K562 (cell line): ENCODE data around the gene ABLIM1. TPM values are rescaled to one million over a fixed set of nuclear protein-coding genes. Genes with fewer than 3 reads are reported as not detected.

ENCODE experiments used
- ATAC-seq: fragments of 200-7000 bp; cut with Tn5 transposase; 3 replicates; pipeline ENCODE4 v1.9.1; 2020; ENCODE audit warnings: moderate library complexity
- BruUV-seq: library from RNA; stranded (reverse); fragments of 400-500 nt; replicated peaks from 2 replicates; lab custom pipeline; 2021; lab: Mats Ljungman, UMichigan
- CTCF ChIA-PET: fragments of 300-600 bp; formaldehyde crosslinking; extraction: SDS; loops from one replicate; lab custom pipeline; 2021; ENCODE audit warnings: low intra/inter-chr PET ratio; lab: Yijun Ruan, JAX
- POLR2A ChIA-PET: fragments of 300-600, 350-650 bp; sonication (Branson Sonifier 250); formaldehyde crosslinking; extraction: SDS; loops from one replicate; lab custom pipeline; 2021; ENCODE audit warnings: antibody characterized with exemption, inconsistent platforms; lab: Yijun Ruan, JAX
- DNase-seq, 4 experiments: peaks; one replicate each; pipeline versions ENCODE4 v3.0.0 to v3.0.0-alpha.2; 2011 to 2018; ENCODE audit warnings: low spot score in 3 of 4, mixed read lengths in 3 of 4; ENCODE audit errors: extremely low read depth in 1 of 4
- FAIRE-seq: peaks from 2 replicates; lab custom pipeline; 2011; peaks lifted over from hg19 to GRCh38; lab: Jason Lieb, UNC
- H2AFZ ChIP-seq: 2 replicates; pipeline ENCODE4 v1.6.0; 2011; ENCODE audit warnings: low read depth, low read length, control low read depth, inconsistent platforms
- H3K27ac ChIP-seq: fragments of 200-600 bp; 3 replicates; pipeline ENCODE4 v1.8.0; 2011; ENCODE audit warnings: low read depth, mild to moderate bottlenecking, control low read depth, inconsistent platforms, low read length, moderate library complexity, mixed read lengths; ENCODE audit errors: extremely low read depth
- H3K27me3 ChIP-seq, 2 experiments: fragments of 300-600 bp in 1 of 2; 2 replicates in 1 of 2; 3 replicates in 1 of 2; pipeline versions ENCODE4 v1.6.0 to v1.8.0; 2011; ENCODE audit warnings: inconsistent platforms in 2 of 2, low read length in 2 of 2, mild to moderate bottlenecking in 1 of 2, mixed read lengths in 1 of 2, moderate library complexity in 1 of 2; ENCODE audit not compliant: control insufficient read depth in 2 of 2, insufficient read depth in 2 of 2
- H3K36me3 ChIP-seq: fragments of 300-600 bp; 3 replicates; pipeline ENCODE4 v1.8.0; 2011; ENCODE audit warnings: mild to moderate bottlenecking, low read length, inconsistent platforms; ENCODE audit not compliant: control insufficient read depth, insufficient read depth
- H3K4me1 ChIP-seq, 2 experiments: fragments of 200-600 bp in 1 of 2; replicated peaks in 1 of 2; 2 replicates in 1 of 2; 3 replicates in 1 of 2; pipeline versions ENCODE4 v1.5.1 to v1.8.0; 2011; ENCODE audit warnings: inconsistent platforms in 2 of 2, low read length in 2 of 2, mild to moderate bottlenecking in 1 of 2, mixed read lengths in 1 of 2, moderate library complexity in 1 of 2; ENCODE audit not compliant: control insufficient read depth in 2 of 2, insufficient read depth in 2 of 2
- H3K4me2 ChIP-seq: 2 replicates; pipeline ENCODE4 v1.6.1; 2011; ENCODE audit warnings: low read length, control low read depth, inconsistent platforms, mixed read lengths; ENCODE audit not compliant: insufficient read depth
- H3K4me3 ChIP-seq: fragments of 200-600 bp; sonication (generic), shearing (Covaris generic); 2 replicates; pipeline ENCODE4 v1.5.1; 2016; ENCODE audit warnings: control low read depth, inconsistent platforms
- H3K79me2 ChIP-seq: fragments of 200-600 bp; 3 replicates; pipeline ENCODE4 v1.8.0; 2011; ENCODE audit warnings: low read length, inconsistent platforms; ENCODE audit not compliant: control insufficient read depth, insufficient read depth
- H3K9ac ChIP-seq, 2 experiments: 2 replicates each; pipeline versions ENCODE4 v1.6.0 to v1.6.1; 2011; ENCODE audit warnings: low read depth in 2 of 2, low read length in 2 of 2, control low read depth in 1 of 2, inconsistent platforms in 1 of 2, mild to moderate bottlenecking in 1 of 2, mixed read lengths in 1 of 2; ENCODE audit not compliant: insufficient read depth in 1 of 2
- H3K9me1 ChIP-seq: one replicate; pipeline ENCODE4 v1.6.0; 2011; ENCODE audit warnings: inconsistent platforms, mild to moderate bottlenecking, low read length, moderate library complexity; ENCODE audit not compliant: control insufficient read depth, insufficient read depth
- H3K9me3 ChIP-seq: replicated peaks from 2 replicates; pipeline ENCODE4 v1.5.1; 2011; ENCODE audit warnings: low read depth, low read length, inconsistent platforms; ENCODE audit not compliant: control insufficient read depth, insufficient read depth
- H4K20me1 ChIP-seq: replicated peaks from 2 replicates; pipeline ENCODE4 v1.6.1; 2011; ENCODE audit warnings: low read length, inconsistent platforms, mixed read lengths; ENCODE audit not compliant: control insufficient read depth, insufficient read depth
- ETS2 ChIP-seq: IDR thresholded peaks from 2 replicates; pipeline ENCODE4 v1.6.1; 2016; ENCODE audit warnings: borderline replicate concordance, missing genetic modification characterization, mild to moderate bottlenecking, moderate library complexity, missing compliant biosample characterization; ENCODE audit not compliant: poor library complexity, severe bottlenecking
- FOXK1 ChIP-seq: sonication (generic); formaldehyde crosslinking; IDR thresholded peaks from 2 replicates; pipeline ENCODE4 v1.8.0; 2022; ENCODE audit warnings: missing genetic modification reagents, mild to moderate bottlenecking, borderline replicate concordance
- GATAD2B ChIP-seq: fragments of 450-650 bp; IDR thresholded peaks from 2 replicates; pipeline ENCODE4 v1.6.1; 2017; ENCODE audit warnings: mild to moderate bottlenecking, borderline replicate concordance
- HLTF ChIP-seq: fragments of 450-650 bp; IDR thresholded peaks from 2 replicates; pipeline ENCODE4 v1.6.1; 2016
- LEF1 ChIP-seq: fragments of 450-650 bp; IDR thresholded peaks from 2 replicates; pipeline ENCODE4 v1.6.1; 2016; ENCODE audit warnings: mild to moderate bottlenecking
- MYBL2 ChIP-seq, 2 experiments: fragments of 450-650 bp in 1 of 2; sonication (generic) in 1 of 2; formaldehyde crosslinking in 1 of 2; IDR thresholded peaks; 2 replicates each; pipeline versions ENCODE4 v1.6.1 to v1.8.1; 2017 to 2022; ENCODE audit warnings: borderline replicate concordance in 1 of 2, inconsistent platforms in 1 of 2, low read depth in 1 of 2, mild to moderate bottlenecking in 1 of 2, missing genetic modification reagents in 1 of 2, moderate library complexity in 1 of 2
- NR2F6 ChIP-seq: fragments of 450-650 bp; formaldehyde crosslinking; IDR thresholded peaks from 2 replicates; pipeline ENCODE4 v1.4.0; 2020; ENCODE audit warnings: mild to moderate bottlenecking
- PRMT5 ChIP-seq: sonication (generic); formaldehyde crosslinking; IDR thresholded peaks from 2 replicates; pipeline ENCODE4 v1.5.0; 2020; ENCODE audit warnings: missing genetic modification reagents
- SMARCB1 ChIP-seq: IDR thresholded peaks from 2 replicates; pipeline ENCODE4 v1.6.1; 2011; ENCODE audit warnings: improper control_type of control experiment, low read depth; ENCODE audit not compliant: insufficient read length
- U2AF1 ChIP-seq: fragments of 200-400 bp; formaldehyde crosslinking; optimal IDR thresholded peaks from 2 replicates; pipeline ENCODE3; 2017; ENCODE audit warnings: mild to moderate bottlenecking, low read depth, low read length, moderate library complexity
- ZNF174 ChIP-seq: fragments of 250-450 bp; sonication (Bioruptor Pico); IDR thresholded peaks from 2 replicates; pipeline ENCODE4 v1.4.0; 2020; ENCODE audit warnings: mild to moderate bottlenecking
- ZNF76 ChIP-seq: fragments of 250-450 bp; sonication (Bioruptor Pico); IDR thresholded peaks from 2 replicates; pipeline ENCODE4 v1.4.0; 2020; ENCODE audit warnings: mild to moderate bottlenecking, moderate library complexity, borderline replicate concordance
- ZNF764 ChIP-seq: fragments of 250-450 bp; sonication (Bioruptor Pico); IDR thresholded peaks from 2 replicates; pipeline ENCODE4 v1.4.0; 2020; ENCODE audit warnings: low read depth, mild to moderate bottlenecking, moderate library complexity
- WGBS: fragments of 100-300 bp; shearing (Covaris generic); methylation state at CpG from one replicate; pipeline ENCODE4 v1.1.6; 2016; ENCODE audit warnings: low coverage, mixed read lengths; ENCODE audit not compliant: insufficient coverage; ENCODE audit errors: missing lambda C conversion rate; 5-methylcytosine and 5-hydroxymethylcytosine counted together
- in situ Hi-C: fragments of 300-500 bp; cut with MboI; formaldehyde crosslinking; loops from 4 replicates; pipeline ENCODE4 v1.15.0; 2018; ENCODE audit warnings: inconsistent platforms, mixed read lengths
- intact Hi-C: fragments of 100-400 bp; cut with micrococcal nuclease; formaldehyde crosslinking; loops from 2 replicates; pipeline ENCODE4 v1.14.2; 2022
- polyA plus RNA-seq, 8 experiments: library from polyadenylated mRNA; depleted of rRNA in 4 of 8; stranded (reverse) in 5 of 8; unstranded in 3 of 8; fragments of >200 nt; fragmentation: Nextera tagmentation in 2 of 8; fragmentation: Illumina TruSeq in 1 of 8; extraction: Ambion mirVana in 2 of 8; extraction: Trizol in 1 of 8; gene quantifications; 2 replicates each; pipeline versions ENCODE4 v1.2.1 to v1.2.3, GENCODE V29; 2011 to 2014; ENCODE audit warnings: inconsistent platforms in 1 of 8, missing spikeins in 1 of 8
- total RNA-seq, 7 experiments: library from RNA; depleted of rRNA in 6 of 7; stranded (reverse); fragments of >200 nt in 6 of 7; fragmentation: Illumina TruSeq in 2 of 7; extraction: Trizol in 2 of 7; gene quantifications; 2 replicates each; pipeline versions ENCODE4 v1.2.1 to v1.2.3, GENCODE V29; 2011 to 2021; ENCODE audit warnings: low replicate concordance in 1 of 7
- TF ChIP-seq, protein P1 (sequence below): fragments of 450-650 bp; IDR thresholded peaks from 2 replicates; pipeline ENCODE4 v1.6.1; 2018; ENCODE audit warnings: mild to moderate bottlenecking, low read depth; ENCODE audit not compliant: partially characterized antibody
- TF ChIP-seq, protein P2 (sequence below): fragments of 200-800 bp; sonication (Bioruptor generic); IDR thresholded peaks from 2 replicates; pipeline ENCODE4 v1.6.1; 2016; ENCODE audit warnings: missing genetic modification characterization, missing compliant biosample characterization
- TF ChIP-seq, protein P3 (sequence below): sonication (generic); formaldehyde crosslinking; IDR thresholded peaks from 2 replicates; pipeline ENCODE4 v1.8.1; 2022; ENCODE audit warnings: missing genetic modification reagents

The ABLIM1 gene
- total and polyA plus RNA-seq, 9 of the 15 experiments (the other 6 are each of a cell fraction or from before 2014, with no cell fraction given) = 0.07 to 0.49 (median 0.14) TPM; not detected in 6

DNA sequence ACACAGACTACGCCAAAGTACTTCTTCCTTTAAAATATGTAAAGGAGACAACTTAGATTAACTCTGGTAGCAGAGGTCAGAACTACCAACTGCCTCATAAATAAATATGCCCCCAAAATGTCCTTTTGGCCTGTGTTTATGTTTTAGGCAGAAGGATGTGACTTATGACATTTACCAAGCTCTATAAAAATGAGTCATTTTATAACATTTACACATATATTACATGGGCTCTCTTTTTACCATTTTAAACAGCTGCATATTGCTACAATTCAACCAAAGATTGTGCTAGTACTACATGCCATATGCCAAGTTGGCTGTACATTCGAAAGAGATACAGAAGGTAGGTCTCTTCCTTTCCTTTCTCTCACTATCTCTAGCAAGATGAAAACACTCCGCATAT lies 12.4 kb downstream of the ABLIM1 start:
- no peaks in the 10 kb centered on the region for H3K36me3 ChIP-seq
- H3K27ac ChIP-seq = no peak overlapping the region
- H3K4me2 ChIP-seq = no peak overlapping the region
- POLR2A ChIA-PET = no interaction called here
- no peaks in the 10 kb centered on the region for H3K9me3 ChIP-seq
- DNase-seq (no peak), ATAC-seq (no peak), FAIRE-seq (no peak)
- no peaks in the 10 kb centered on the region for H4K20me1 ChIP-seq
- H3K4me3 ChIP-seq = no peak overlapping the region
- H3K9ac ChIP-seq = no peak overlapping the region
- CTCF ChIA-PET = no interaction called here
- in situ Hi-C loops = no loop called here
- intact Hi-C loops = no loop called here
- H3K9me1 ChIP-seq = no peaks in the 10 kb centered on the region
- no peaks in the 10 kb centered on the region; a peak in 1 of 5 replicates for H3K27me3 ChIP-seq
- no peaks in the 10 kb centered on the region; a peak in 1 of 5 replicates for H3K4me1 ChIP-seq
- WGBS = 3% methylated on average over 3 of the region's 3 CpGs
- H3K79me2 ChIP-seq = no peaks in the 10 kb centered on the region
- no TSS peak for BruUV-seq
- TF ChIP-seq LEF1 (no peak), U2AF1 (no peak), SMARCB1 (no peak), NR2F6 (CRISPR knock-in tag) (no peak), ZNF76 (CRISPR knock-in tag) (no peak), HLTF (no peak), PRMT5 (CRISPR knock-in tag) (no peak), ZNF174 (CRISPR knock-in tag) (no peak), FOXK1 (no peak), MYBL2 (IDR thresholded peaks at IDR 0.05; ENCODE audit: low read depth) (no peak), MYBL2 (CRISPR knock-in tag; IDR thresholded peaks at IDR 0.05; ENCODE audit: borderline replicate concordance) (no peak), GATAD2B (no peak), ETS2 (no peak), ZNF764 (CRISPR knock-in tag) (no peak)
- TF ChIP-seq, protein P1, sequence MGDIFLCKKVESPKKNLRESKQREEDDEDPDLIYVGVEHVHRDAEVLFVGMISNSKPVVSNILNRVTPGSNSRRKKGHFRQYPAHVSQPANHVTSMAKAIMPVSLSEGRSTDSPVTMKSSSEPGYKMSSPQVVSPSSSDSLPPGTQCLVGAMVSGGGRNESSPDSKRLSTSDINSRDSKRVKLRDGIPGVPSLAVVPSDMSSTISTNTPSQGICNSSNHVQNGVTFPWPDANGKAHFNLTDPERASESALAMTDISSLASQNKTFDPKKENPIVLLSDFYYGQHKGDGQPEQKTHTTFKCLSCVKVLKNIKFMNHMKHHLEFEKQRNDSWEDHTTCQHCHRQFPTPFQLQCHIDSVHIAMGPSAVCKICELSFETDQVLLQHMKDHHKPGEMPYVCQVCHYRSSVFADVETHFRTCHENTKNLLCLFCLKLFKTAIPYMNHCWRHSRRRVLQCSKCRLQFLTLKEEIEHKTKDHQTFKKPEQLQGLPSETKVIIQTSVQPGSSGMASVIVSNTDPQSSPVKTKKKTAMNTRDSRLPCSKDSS = no peak
- TF ChIP-seq, protein P2, sequence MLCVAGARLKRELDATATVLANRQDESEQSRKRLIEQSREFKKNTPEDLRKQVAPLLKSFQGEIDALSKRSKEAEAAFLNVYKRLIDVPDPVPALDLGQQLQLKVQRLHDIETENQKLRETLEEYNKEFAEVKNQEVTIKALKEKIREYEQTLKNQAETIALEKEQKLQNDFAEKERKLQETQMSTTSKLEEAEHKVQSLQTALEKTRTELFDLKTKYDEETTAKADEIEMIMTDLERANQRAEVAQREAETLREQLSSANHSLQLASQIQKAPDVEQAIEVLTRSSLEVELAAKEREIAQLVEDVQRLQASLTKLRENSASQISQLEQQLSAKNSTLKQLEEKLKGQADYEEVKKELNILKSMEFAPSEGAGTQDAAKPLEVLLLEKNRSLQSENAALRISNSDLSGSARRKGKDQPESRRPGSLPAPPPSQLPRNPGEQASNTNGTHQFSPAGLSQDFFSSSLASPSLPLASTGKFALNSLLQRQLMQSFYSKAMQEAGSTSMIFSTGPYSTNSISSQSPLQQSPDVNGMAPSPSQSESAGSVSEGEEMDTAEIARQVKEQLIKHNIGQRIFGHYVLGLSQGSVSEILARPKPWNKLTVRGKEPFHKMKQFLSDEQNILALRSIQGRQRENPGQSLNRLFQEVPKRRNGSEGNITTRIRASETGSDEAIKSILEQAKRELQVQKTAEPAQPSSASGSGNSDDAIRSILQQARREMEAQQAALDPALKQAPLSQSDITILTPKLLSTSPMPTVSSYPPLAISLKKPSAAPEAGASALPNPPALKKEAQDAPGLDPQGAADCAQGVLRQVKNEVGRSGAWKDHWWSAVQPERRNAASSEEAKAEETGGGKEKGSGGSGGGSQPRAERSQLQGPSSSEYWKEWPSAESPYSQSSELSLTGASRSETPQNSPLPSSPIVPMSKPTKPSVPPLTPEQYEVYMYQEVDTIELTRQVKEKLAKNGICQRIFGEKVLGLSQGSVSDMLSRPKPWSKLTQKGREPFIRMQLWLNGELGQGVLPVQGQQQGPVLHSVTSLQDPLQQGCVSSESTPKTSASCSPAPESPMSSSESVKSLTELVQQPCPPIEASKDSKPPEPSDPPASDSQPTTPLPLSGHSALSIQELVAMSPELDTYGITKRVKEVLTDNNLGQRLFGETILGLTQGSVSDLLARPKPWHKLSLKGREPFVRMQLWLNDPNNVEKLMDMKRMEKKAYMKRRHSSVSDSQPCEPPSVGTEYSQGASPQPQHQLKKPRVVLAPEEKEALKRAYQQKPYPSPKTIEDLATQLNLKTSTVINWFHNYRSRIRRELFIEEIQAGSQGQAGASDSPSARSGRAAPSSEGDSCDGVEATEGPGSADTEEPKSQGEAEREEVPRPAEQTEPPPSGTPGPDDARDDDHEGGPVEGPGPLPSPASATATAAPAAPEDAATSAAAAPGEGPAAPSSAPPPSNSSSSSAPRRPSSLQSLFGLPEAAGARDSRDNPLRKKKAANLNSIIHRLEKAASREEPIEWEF (CRISPR knock-in tag) = no peak
- TF ChIP-seq, protein P3, sequence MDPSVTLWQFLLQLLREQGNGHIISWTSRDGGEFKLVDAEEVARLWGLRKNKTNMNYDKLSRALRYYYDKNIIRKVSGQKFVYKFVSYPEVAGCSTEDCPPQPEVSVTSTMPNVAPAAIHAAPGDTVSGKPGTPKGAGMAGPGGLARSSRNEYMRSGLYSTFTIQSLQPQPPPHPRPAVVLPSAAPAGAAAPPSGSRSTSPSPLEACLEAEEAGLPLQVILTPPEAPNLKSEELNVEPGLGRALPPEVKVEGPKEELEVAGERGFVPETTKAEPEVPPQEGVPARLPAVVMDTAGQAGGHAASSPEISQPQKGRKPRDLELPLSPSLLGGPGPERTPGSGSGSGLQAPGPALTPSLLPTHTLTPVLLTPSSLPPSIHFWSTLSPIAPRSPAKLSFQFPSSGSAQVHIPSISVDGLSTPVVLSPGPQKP = no peak
- H2AFZ ChIP-seq = no peak overlapping the region
